ENCODE data around the gene RASGRF1. TPM values are rescaled to one million over a fixed set of nuclear protein-coding genes. Genes with fewer than 3 reads are reported as not detected.

RASGRF1 gene
- total RNA-seq, 1 donor from 2014 or later: 11.4 TPM

DNA sequence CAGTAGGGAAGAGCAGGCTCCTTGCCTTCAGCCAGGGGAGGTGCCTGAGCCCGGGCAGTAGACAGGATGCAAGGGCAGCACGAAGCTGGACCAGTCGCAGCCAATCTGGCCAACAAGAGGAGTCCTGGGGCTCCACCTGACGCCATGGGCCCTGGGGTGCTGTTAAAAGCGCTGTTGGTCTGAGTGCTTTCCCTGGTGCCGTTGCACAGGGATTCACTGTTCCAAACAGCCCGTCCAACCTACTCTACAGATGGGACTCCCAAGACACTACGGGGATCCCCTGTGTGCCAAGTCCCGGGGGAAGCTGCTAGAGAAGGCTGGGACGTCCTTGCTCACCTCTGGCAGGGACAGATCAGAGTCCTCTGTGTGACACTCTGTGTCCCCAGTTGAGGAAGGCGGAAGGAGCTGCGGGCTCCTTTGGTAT, 146.4 kb downstream of the RASGRF1 start:
- Mint-ChIP-seq H3K36me3 (ENCODE audit: low read depth) (peaks cover 38% of the 10 kb centered on the region), H3K4me3 (peak overlapping the region; percentile 98), H3K27me3 (no peaks in the 10 kb centered on the region), H3K4me1 (peaks cover 46% of the 10 kb centered on the region), H3K9me3 (no peaks in the 10 kb centered on the region), H3K27ac (peak overlapping the region; percentile 89)
- intact Hi-C loops (cut with micrococcal nuclease): no loop called here
- ChIA-PET POLR2A (interaction anchor here (0.5 to 3.2 kb wide), 18 partner anchors 8 to 404 kb away, joined by 3 to 42 read pairs (median 6); partner anchors contain the start of genes MORF4L1 and PSMA4), CTCF (interaction anchor here (0.7 to 1.9 kb wide), 6 partner anchors 8 to 240 kb away, joined by 3 to 9 read pairs (median 4); no protein-coding TSS in a partner anchor)
- TF ChIP-seq, protein P1, sequence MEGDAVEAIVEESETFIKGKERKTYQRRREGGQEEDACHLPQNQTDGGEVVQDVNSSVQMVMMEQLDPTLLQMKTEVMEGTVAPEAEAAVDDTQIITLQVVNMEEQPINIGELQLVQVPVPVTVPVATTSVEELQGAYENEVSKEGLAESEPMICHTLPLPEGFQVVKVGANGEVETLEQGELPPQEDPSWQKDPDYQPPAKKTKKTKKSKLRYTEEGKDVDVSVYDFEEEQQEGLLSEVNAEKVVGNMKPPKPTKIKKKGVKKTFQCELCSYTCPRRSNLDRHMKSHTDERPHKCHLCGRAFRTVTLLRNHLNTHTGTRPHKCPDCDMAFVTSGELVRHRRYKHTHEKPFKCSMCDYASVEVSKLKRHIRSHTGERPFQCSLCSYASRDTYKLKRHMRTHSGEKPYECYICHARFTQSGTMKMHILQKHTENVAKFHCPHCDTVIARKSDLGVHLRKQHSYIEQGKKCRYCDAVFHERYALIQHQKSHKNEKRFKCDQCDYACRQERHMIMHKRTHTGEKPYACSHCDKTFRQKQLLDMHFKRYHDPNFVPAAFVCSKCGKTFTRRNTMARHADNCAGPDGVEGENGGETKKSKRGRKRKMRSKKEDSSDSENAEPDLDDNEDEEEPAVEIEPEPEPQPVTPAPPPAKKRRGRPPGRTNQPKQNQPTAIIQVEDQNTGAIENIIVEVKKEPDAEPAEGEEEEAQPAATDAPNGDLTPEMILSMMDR (IDR thresholded peaks at IDR 0.05): no peak
- ATAC-seq (ENCODE audit: low read depth): peak; percentile 12
- DNase-seq: no peak

DNA sequence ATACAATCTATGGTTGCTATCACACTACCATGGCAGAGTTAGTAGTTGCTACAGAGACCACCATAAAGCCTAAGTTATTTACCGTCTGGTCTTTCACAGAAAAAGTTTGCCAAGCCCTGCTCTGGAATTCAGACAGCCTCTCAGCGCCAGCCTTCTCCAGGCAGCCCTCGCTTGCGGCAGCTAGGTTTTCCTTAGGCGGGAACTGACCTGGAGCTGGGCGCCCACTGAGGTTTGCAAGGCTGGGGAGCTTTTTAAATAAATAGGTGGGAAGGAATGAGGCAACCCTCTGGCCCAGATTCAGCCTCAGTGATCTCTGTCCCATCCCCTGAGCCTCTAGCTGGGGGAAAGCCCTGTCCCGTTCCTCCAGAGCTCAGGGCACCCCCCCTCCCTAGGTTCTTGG, 146.9 kb downstream of the RASGRF1 start:
- DNase-seq (no peak), ATAC-seq (ENCODE audit: low read depth) (no peak)
- CTCF ChIA-PET: interaction anchor here (1.1 to 1.9 kb wide), 5 partner anchors 33 to 241 kb away, joined by 3 to 9 read pairs (median 5); no protein-coding TSS in a partner anchor
- Mint-ChIP-seq H3K9me3 (no peaks in the 10 kb centered on the region), H3K4me1 (peaks cover 52% of the 10 kb centered on the region), H3K27me3 (no peaks in the 10 kb centered on the region), H3K27ac (peak overlapping the region; percentile 89), H3K4me3 (peak overlapping the region; percentile 98), H3K36me3 (ENCODE audit: low read depth) (peaks cover 43% of the 10 kb centered on the region)
- TF ChIP-seq, protein P1 (IDR thresholded peaks at IDR 0.05): no peak
- POLR2A ChIA-PET: interaction anchor here (0.7 to 3.2 kb wide), 11 partner anchors 8 to 186 kb away, joined by 3 to 42 read pairs (median 7); no protein-coding TSS in a partner anchor
- intact Hi-C loops (cut with micrococcal nuclease): no loop called here

DNA sequence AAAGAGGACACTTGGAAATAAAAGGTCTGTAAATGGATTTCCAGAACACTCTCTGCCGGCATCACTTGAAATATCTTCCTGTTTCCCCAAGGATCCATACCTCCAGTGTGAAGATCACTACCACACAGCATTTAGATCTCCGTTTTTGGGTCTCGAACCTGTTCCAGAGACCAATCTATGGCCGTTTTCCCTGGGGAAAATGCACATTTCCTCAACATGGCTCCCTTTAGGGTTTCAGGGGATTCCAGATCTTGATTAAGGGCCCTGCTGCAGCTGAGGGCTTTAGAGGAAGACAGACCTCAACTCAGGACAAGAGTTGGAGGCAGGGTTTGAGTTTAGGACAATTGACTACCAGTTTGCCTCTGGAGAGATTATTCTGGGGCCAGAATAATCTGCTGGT, 147.8 kb downstream of the RASGRF1 start:
- H3K4me3 Mint-ChIP-seq: peak overlapping the region; percentile 98
- H3K9me3 Mint-ChIP-seq: no peaks in the 10 kb centered on the region
- H3K27me3 Mint-ChIP-seq: no peaks in the 10 kb centered on the region
- H3K27ac Mint-ChIP-seq: peak overlapping the region; percentile 89
- POLR2A ChIA-PET: interaction anchor here (0.6 to 3.2 kb wide), 7 partner anchors 9 to 185 kb away, joined by 3 to 42 read pairs (median 4); no protein-coding TSS in a partner anchor
- intact Hi-C loops (cut with micrococcal nuclease): no loop called here
- H3K36me3 Mint-ChIP-seq (ENCODE audit: low read depth): peaks cover 53% of the 10 kb centered on the region
- ATAC-seq (ENCODE audit: low read depth) (no peak), DNase-seq (no peak)
- peaks cover 61% of the 10 kb centered on the region for H3K4me1 Mint-ChIP-seq
- CTCF ChIA-PET: interaction anchor here (1.6 kb wide), 1 partner anchor 65 kb away, joined by 3 read pairs; no protein-coding TSS in a partner anchor
- TF ChIP-seq, protein P1 (IDR thresholded peaks at IDR 0.05): no peak

DNA sequence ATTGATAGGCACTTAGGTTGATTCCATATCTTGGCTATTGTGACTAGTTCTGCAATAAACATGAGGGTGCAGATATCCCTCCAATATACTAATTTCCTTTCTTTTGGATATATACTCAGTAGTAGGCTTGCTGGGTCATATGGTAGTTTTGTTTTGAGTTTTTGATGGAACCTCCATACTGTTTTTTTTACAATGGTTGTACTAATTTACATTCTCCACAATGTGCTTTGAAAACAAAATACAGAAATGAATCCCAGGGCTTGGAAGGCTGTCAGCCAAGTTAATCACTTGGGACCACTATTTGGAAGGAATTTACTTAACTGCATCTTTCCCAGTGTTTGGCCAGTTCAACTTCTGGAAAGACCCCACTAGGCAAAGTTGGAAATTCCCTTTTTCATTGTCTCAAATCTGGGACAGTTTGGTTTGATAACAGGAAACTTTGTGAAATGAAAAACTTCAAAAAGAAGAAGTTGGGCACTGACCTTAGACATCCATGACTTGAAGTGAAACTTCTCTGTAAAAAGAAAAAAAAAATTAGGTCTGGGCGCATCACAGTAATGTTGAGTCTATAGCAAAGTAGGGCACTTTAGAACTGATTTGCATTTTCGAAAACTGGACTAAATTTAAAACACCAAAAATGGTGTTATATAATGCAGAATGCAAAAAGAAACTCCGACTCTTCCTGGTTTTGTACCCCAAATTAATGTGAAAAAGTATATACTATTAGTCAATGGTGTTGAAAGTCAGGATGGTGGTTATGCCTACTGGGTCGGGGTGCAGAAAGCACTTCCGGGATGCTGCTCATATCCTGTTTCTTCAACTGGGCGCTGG, 151.7 kb downstream of the RASGRF1 start:
- Mint-ChIP-seq H3K27me3 (no peaks in the 10 kb centered on the region), H3K4me3 (peak overlapping the region; percentile 78), H3K27ac (peak overlapping the region; percentile 96), H3K4me1 (peaks cover 80% of the 10 kb centered on the region), H3K36me3 (ENCODE audit: low read depth) (peaks cover 79% of the 10 kb centered on the region), H3K9me3 (no peaks in the 10 kb centered on the region)
- CTCF ChIA-PET: interaction anchor here (1.0 to 1.3 kb wide), 2 partner anchors 42 to 68 kb away, joined by 3 read pairs; no protein-coding TSS in a partner anchor
- POLR2A ChIA-PET: interaction anchor here (1.6 to 3.4 kb wide), 2 partner anchors 11 to 65 kb away, joined by 5 to 23 read pairs; no protein-coding TSS in a partner anchor
- intact Hi-C loops (cut with micrococcal nuclease): loop anchor here (1.0 to 10.0 kb wide), 6 partner anchors 38 to 1036 kb away; partner anchors contain the start of gene BCL2A1
- TF ChIP-seq, protein P1 (IDR thresholded peaks at IDR 0.05): no peak
- DNase-seq: no peak
- peak; percentile 80 for ATAC-seq (ENCODE audit: low read depth)

Measured in activated B cell treated with CpG ODN at 0.5 μM for 24 hours (primary cell).